OCI-LY7 (cell line): ENCODE data around the gene RPL29. TPM values are rescaled to one million over a fixed set of nuclear protein-coding genes. Genes with fewer than 3 reads are reported as not detected.
A peak's percentile ranks its signal among the peaks of the same experiment; 100 is the strongest.

Experiments
- BruUV-seq: library from RNA; stranded (reverse); fragments of 400-500 nt; replicated peaks from 2 replicates; lab custom pipeline; 2021; lab: Mats Ljungman, UMichigan
- CTCF ChIA-PET: fragments of 300-600 bp; sonication (Branson Sonifier 250); formaldehyde crosslinking; loops from one replicate; lab custom pipeline; 2022; ENCODE audit warnings: antibody characterized with exemption; ENCODE audit not compliant: unreplicated experiment; lab: Charles Lee
- POLR2A ChIA-PET: fragments of 300-600 bp; sonication (Branson Sonifier 250); formaldehyde crosslinking; loops from one replicate; lab custom pipeline; 2022; ENCODE audit warnings: antibody characterized with exemption; lab: Charles Lee
- DNase-seq: peaks from one replicate; pipeline ENCODE4 v3.0.0-alpha.2; 2015; ENCODE audit warnings: low spot score
- H2AFZ ChIP-seq: fragments of 200-600 bp; sonication (generic), shearing (Covaris generic); 2 replicates; pipeline ENCODE4 v1.6.1; 2014; ENCODE audit warnings: mild to moderate bottlenecking, antibody characterized with exemption, low read length, moderate library complexity
- H3K27ac ChIP-seq: fragments of 200-600 bp; sonication (generic); 2 replicates; pipeline ENCODE4 v1.5.1; 2014; ENCODE audit warnings: mixed run types, low read depth, mild to moderate bottlenecking, moderate library complexity, low read length, inconsistent platforms; ENCODE audit not compliant: poor library complexity, severe bottlenecking
- H3K36me3 ChIP-seq: fragments of 200-600 bp; sonication (generic); 2 replicates; pipeline ENCODE4 v1.6.1; 2014; ENCODE audit warnings: mild to moderate bottlenecking, antibody characterized with exemption, low read length, moderate library complexity, mixed read lengths; ENCODE audit not compliant: insufficient read depth
- H3K4me1 ChIP-seq: fragments of 200-600 bp; sonication (generic); 2 replicates; pipeline ENCODE4 v1.5.1; 2014; ENCODE audit warnings: mild to moderate bottlenecking, low read length; ENCODE audit not compliant: insufficient read depth, poor library complexity, severe bottlenecking
- H3K4me2 ChIP-seq: fragments of 200-600 bp; sonication (generic); 2 replicates; pipeline ENCODE4 v1.6.1; 2014; ENCODE audit warnings: mild to moderate bottlenecking, low read length
- H3K4me3 ChIP-seq: fragments of 200-600 bp; sonication (generic); 2 replicates; pipeline ENCODE4 v1.5.1; 2014; ENCODE audit warnings: mild to moderate bottlenecking, low read depth, low read length; ENCODE audit not compliant: poor library complexity, severe bottlenecking
- H3K79me2 ChIP-seq: fragments of 200-600 bp; sonication (generic); 2 replicates; pipeline ENCODE4 v1.6.1; 2016; ENCODE audit warnings: low read depth, mild to moderate bottlenecking, low read length, moderate library complexity, mixed read lengths; ENCODE audit not compliant: insufficient read depth
- H3K9me2 ChIP-seq: fragments of 200-600 bp; sonication (generic); 2 replicates; pipeline ENCODE4 v1.6.1; 2016; ENCODE audit warnings: mild to moderate bottlenecking, low read length, mixed read lengths; ENCODE audit not compliant: insufficient read depth
- H3K9me3 ChIP-seq: fragments of 200-600 bp; sonication (generic); 2 replicates; pipeline ENCODE4 v1.6.1; 2014; ENCODE audit warnings: mild to moderate bottlenecking, mixed run types, low read length, mixed read lengths
- H4K20me1 ChIP-seq: fragments of 200-600 bp; sonication (generic); 2 replicates; pipeline ENCODE4 v1.6.1; 2014; ENCODE audit warnings: mild to moderate bottlenecking, antibody characterized with exemption, low read length, moderate library complexity, mixed read lengths; ENCODE audit not compliant: insufficient read depth
- CTCF ChIP-seq: fragments of 200-600 bp; sonication (generic); conservative IDR thresholded peaks from 2 replicates; pipeline ENCODE4 v1.5.1; 2014; ENCODE audit warnings: mild to moderate bottlenecking, antibody characterized with exemption, low read length, moderate library complexity, mixed read lengths
- EZH2phosphoT487 ChIP-seq: fragments of 200-600 bp; sonication (generic); IDR thresholded peaks from 2 replicates; pipeline ENCODE4 v1.6.1; 2018; ENCODE audit warnings: low read depth, borderline replicate concordance, mild to moderate bottlenecking, mixed run types, antibody characterized with exemption, low read length, moderate library complexity, mixed read lengths
- intact Hi-C: fragments of 100-400 bp; cut with micrococcal nuclease; formaldehyde crosslinking; loops from one replicate; pipeline ENCODE4 v1.10.0; 2022; ENCODE audit not compliant: unreplicated experiment
- total RNA-seq, 2 experiments: library from RNA; depleted of rRNA in 1 of 2; stranded (reverse); fragments of >200 nt in 1 of 2; shearing (Covaris generic) in 1 of 2; gene quantifications; 2 replicates each; pipeline ENCODE4 v1.2.3, GENCODE V29; 2014 to 2022

Gene RPL29
- total RNA-seq, 2 experiments from 2014 or later, result 1,535 to 1,781 TPM

GRCh38 chr3:51982838-51983577 lies 12.7 kb downstream of the RPL29 start, which contains the start of gene ACY1:
Gene ACY1 (plus strand): TSS chr3:51983535. CDS start chr3:51984065, 530 bp downstream.
- no TSS peak for BruUV-seq
- ChIA-PET CTCF (interaction anchor here (1.0 kb wide), 1 partner anchor 14 kb away, joined by 4 read pairs; no protein-coding TSS in a partner anchor), POLR2A (interaction anchor here (1.1 kb wide), 1 partner anchor 10 kb away, joined by 4 read pairs; no protein-coding TSS in a partner anchor)
- Histone ChIP-seq H3K4me3 (peak within 1 kb of the TSS; percentile 48), H3K4me1 (peaks cover 8% of the 10 kb centered on the region), H2AFZ (0 out of 2 replicates have a peak within 1 kb of the TSS, but pooled peaks have one; percentile 28), H3K27ac (no peak within 1 kb of the TSS), H3K9me3 (no peaks in the 10 kb centered on the region), H4K20me1 (no peaks in the 10 kb centered on the region), H3K36me3 (no peaks in the 10 kb centered on the region), H3K79me2 (no peaks in the 10 kb centered on the region), H3K9me2 (no peaks in the 10 kb centered on the region), H3K4me2 (peak within 1 kb of the TSS; percentile 57; the same call in 1 of the 2 replicates)
- TF ChIP-seq CTCF (no peak; the same call in 1 of the 2 replicates), EZH2phosphoT487 (no peak)
- intact Hi-C loops, result no loop called here
- no peak for DNase-seq

- no peaks in the 10 kb centered on the region for H3K36me3 ChIP-seq
- POLR2A ChIA-PET, result no interaction called here
- H3K4me2 ChIP-seq, result peak overlapping the region; percentile 57; the same call in 1 of the 2 replicates
- H3K9me3 ChIP-seq, result no peaks in the 10 kb centered on the region
- H3K4me3 ChIP-seq, result peak overlapping the region; percentile 48
- no TSS peak for BruUV-seq
- H4K20me1 ChIP-seq, result no peaks in the 10 kb centered on the region
- H3K79me2 ChIP-seq, result no peaks in the 10 kb centered on the region
- H3K4me1 ChIP-seq, result peaks cover 11% of the 10 kb centered on the region
- TF ChIP-seq CTCF (peak; percentile 67), EZH2phosphoT487 (no peak)
- peak; percentile 39 for DNase-seq
- intact Hi-C loops, result no loop called here
- H3K9me2 ChIP-seq, result no peaks in the 10 kb centered on the region
- H2AFZ ChIP-seq, result 0 out of 2 replicates have a peak overlapping the region, but pooled peaks have one; percentile 28
- CTCF ChIA-PET, result interaction anchor here (1.0 kb wide), 1 partner anchor 14 kb away, joined by 4 read pairs; no protein-coding TSS in a partner anchor
- no peak overlapping the region for H3K27ac ChIP-seq
Measured at GRCh38 chr3:51982352-51982837, 13.3 kb downstream of the RPL29 start.

DNA sequence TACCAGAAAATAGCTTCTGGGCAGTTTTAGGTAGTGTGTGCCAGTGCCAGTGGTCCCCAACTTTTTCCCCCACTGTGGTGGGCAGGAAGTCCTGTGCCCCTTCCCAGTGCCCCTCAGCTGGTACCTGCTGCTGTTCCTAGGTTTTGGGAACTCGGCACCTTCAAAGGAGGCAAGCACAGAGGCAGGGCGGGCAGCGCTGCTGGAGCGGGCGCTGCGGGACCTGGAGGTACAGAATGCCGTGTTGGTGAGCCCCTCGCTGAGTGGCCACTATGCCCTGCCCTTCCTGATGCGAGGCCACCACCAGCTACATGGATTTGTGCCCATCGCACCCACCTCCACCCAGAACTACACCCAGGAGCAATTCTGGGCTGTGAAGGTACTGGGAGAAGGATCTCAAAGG lies 15.4 kb downstream of the RPL29 start:
- intact Hi-C loops, result no loop called here
- CTCF ChIA-PET, result no interaction called here
- BruUV-seq, result no TSS peak

More for the DNA sequence above, 15.4 kb downstream of the RPL29 start:
- H3K9me2 ChIP-seq, result no peaks in the 10 kb centered on the region
- no peaks in the 10 kb centered on the region for H4K20me1 ChIP-seq
- no peaks in the 10 kb centered on the region for H3K79me2 ChIP-seq
- no peaks in the 10 kb centered on the region for H3K9me3 ChIP-seq
- peaks cover 26% of the 10 kb centered on the region for H3K4me1 ChIP-seq
- DNase-seq, result no peak
- no peak overlapping the region for H3K4me3 ChIP-seq
- POLR2A ChIA-PET, result no interaction called here
- H3K36me3 ChIP-seq, result no peaks in the 10 kb centered on the region
- no peak overlapping the region for H3K4me2 ChIP-seq
- no peak overlapping the region for H3K27ac ChIP-seq
- no peak overlapping the region for H2AFZ ChIP-seq
- TF ChIP-seq EZH2phosphoT487, result no peak
- TF ChIP-seq CTCF, result no peak
